GM12864 (cell line): ENCODE results near the gene ALOX12.

ENCODE experiments used
- DNase-seq: peaks from one replicate; pipeline ENCODE4 v3.0.0-alpha.2; 2011; ENCODE audit warnings: low read depth
- H3K4me3 ChIP-seq: 2 replicates; pipeline ENCODE4 v1.5.1; 2011; ENCODE audit warnings: mild to moderate bottlenecking, low read depth, low read length, control low read depth
- TF ChIP-seq, protein P1 (sequence below): IDR thresholded peaks from 2 replicates; pipeline ENCODE4 v1.5.1; 2011; ENCODE audit warnings: low read depth, mild to moderate bottlenecking, moderate library complexity, low read length, control low read depth, inconsistent platforms; ENCODE audit errors: missing control alignments

ALOX12 gene

DNA sequence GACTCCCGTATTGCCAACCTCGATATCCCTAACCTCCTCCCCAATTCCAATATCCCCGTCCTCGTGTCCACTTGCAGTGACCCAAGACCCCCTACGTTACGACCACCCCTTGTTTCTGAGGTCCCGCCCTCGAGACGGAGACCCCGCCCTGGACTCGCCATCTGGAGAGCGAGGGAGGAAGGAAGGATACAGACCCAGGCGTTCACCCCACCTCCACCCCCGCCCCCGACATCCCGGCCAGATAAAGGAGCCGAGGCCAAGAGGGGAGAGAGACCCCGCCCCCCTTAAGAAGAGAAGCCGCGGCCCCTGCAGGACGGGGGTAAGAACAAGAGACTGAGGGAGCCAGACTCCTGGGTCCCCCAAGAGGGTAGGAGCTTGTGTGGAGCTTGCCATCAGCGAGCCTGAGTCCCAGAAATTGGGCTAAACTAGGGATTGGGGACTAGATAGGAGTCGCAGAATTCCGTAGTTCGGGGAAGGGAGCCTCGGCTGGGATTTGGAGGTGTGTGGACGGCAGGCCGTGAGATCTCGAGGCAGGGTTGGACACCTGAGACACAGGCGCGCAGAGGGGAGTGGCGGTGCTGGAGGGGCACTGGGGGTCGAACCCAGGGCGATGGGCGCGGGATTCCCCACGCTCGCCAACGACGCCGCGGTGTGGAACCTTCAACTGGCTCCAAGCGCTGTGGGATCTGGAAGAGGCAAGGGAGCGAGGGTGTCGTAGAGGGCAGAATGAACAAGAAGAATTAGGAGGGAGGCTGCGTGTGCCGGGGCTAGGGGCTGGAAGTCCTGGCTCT, 27.1 kb downstream of the ALOX12 start, which contains the start of gene BCL6B:
TSS of gene BCL6B (plus strand) at position 270 of the 791 bp plus-strand sequence. CDS start 622 bp downstream, outside the sequence.
- TF ChIP-seq, protein P1, sequence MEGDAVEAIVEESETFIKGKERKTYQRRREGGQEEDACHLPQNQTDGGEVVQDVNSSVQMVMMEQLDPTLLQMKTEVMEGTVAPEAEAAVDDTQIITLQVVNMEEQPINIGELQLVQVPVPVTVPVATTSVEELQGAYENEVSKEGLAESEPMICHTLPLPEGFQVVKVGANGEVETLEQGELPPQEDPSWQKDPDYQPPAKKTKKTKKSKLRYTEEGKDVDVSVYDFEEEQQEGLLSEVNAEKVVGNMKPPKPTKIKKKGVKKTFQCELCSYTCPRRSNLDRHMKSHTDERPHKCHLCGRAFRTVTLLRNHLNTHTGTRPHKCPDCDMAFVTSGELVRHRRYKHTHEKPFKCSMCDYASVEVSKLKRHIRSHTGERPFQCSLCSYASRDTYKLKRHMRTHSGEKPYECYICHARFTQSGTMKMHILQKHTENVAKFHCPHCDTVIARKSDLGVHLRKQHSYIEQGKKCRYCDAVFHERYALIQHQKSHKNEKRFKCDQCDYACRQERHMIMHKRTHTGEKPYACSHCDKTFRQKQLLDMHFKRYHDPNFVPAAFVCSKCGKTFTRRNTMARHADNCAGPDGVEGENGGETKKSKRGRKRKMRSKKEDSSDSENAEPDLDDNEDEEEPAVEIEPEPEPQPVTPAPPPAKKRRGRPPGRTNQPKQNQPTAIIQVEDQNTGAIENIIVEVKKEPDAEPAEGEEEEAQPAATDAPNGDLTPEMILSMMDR = no peak
- peak within 1 kb of the TSS; percentile 44 for H3K4me3 ChIP-seq
- no peak for DNase-seq

DNA sequence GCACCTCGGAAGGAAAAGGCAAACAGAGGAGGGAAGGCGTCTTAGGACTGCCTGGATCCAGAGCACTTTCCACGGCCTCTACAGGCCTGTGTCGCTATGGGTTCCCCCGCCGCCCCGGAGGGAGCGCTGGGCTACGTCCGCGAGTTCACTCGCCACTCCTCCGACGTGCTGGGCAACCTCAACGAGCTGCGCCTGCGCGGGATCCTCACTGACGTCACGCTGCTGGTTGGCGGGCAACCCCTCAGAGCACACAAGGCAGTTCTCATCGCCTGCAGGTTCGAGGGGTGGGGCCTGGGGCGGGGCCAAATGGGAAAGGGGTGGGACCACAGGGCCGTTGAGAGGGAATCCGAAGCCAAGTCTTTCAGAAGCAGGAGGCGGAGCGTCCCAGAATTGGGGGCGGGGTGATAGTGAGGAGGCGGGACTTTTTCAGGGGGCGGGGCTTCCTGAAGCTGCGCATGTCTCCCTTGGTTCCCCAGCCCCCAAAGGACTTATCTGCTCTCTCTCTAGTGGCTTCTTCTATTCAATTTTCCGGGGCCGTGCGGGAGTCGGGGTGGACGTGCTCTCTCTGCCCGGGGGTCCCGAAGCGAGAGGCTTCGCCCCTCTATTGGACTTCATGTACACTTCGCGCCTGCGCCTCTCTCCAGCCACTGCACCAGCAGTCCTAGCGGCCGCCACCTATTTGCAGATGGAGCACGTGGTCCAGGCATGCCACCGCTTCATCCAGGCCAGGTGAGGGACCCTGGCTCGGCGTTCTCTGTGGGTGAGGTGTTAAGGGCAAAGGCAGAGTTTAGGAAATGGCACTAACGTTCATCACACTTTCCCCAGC, 27.9 kb downstream of the ALOX12 start:
- TF ChIP-seq, protein P1 = no peak
- peak overlapping the region; percentile 1; the same call in 1 of the 2 replicates for H3K4me3 ChIP-seq
- DNase-seq = peak; percentile 86

DNA sequence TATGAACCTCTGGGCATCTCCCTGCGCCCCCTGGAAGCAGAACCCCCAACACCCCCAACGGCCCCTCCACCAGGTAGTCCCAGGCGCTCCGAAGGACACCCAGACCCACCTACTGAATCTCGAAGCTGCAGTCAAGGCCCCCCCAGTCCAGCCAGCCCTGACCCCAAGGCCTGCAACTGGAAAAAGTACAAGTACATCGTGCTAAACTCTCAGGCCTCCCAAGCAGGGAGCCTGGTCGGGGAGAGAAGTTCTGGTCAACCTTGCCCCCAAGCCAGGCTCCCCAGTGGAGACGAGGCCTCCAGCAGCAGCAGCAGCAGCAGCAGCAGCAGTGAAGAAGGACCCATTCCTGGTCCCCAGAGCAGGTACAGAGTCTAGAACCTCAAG, 28.5 kb downstream of the ALOX12 start:
- no peak overlapping the region for H3K4me3 ChIP-seq
- no peak for DNase-seq
- TF ChIP-seq, protein P1 = no peak

DNA sequence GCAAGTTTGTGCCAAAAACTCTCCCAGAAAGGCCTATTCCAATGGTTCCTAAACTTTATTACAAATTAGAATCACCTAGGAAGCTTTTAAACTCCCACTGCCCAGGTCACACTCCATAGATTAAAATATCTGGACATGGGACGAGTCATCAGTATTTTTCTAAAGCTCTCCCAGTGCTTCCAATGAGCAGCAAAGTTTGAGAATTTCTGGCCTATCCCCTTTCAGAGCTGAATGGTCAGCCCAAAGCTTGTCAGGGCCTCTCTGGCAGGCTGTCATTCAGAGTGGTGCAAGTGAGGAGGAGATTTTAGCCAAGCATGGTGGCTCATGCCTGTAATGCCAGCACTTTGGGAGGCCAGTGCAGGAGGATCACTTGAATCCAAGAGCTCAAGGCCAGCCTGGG, 29.4 kb downstream of the ALOX12 start:
- DNase-seq = no peak
- TF ChIP-seq, protein P1 = no peak

DNA sequence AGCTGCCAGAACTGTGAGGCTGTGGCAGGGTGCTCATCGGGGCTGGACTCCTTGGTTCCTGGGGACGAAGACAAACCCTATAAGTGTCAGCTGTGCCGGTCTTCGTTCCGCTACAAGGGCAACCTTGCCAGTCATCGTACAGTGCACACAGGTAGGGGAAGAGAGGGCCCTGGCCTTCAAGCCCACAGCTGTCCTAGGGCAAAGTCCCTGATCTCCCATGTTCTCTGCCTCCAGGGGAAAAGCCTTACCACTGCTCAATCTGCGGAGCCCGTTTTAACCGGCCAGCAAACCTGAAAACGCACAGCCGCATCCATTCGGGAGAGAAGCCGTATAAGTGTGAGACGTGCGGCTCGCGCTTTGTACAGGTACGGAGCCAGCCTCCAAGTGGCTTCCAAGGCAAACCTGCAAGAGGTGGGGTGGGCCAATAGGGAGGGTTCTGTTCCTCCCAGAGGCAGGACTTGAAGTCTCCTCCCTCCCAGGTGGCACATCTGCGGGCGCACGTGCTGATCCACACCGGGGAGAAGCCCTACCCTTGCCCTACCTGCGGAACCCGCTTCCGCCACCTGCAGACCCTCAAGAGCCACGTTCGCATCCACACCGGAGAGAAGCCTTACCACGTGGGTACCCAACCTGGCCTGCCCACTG, 30.7 kb downstream of the ALOX12 start:
- TF ChIP-seq, protein P1 = no peak
- no peak for DNase-seq
- no peak overlapping the region for H3K4me3 ChIP-seq

More for the DNA sequence above, 29.4 kb downstream of the ALOX12 start:
- no peak overlapping the region for H3K4me3 ChIP-seq

DNA sequence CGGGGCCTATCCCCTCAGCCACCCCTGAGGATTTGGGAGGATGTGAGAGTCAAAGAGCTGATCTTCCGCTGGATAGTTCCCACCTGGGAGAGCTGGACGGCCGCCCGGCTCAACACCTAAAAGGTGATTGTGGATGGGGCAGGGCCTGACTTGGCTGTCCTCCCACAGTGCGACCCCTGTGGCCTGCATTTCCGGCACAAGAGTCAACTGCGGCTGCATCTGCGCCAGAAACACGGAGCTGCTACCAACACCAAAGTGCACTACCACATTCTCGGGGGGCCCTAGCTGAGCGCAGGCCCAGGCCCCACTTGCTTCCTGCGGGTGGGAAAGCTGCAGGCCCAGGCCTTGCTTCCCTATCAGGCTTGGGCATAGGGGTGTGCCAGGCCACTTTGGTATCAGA, 31.5 kb downstream of the ALOX12 start:
- no peak overlapping the region for H3K4me3 ChIP-seq
- DNase-seq = no peak
- TF ChIP-seq, protein P1 = no peak
